Activated T-cell treated with anti-CD3 and anti-CD28 coated beads for 1 hour (primary cell): Measurements from ENCODE around the gene BIRC3.
A peak's percentile ranks its signal among the peaks of the same experiment; 100 is the strongest.
"Not testable (repeated sequence)": the region's sequence is repeated elsewhere in the genome, so short reads cannot be mapped to it uniquely, and the experiment has no call there.

Experiments
- DNase-seq: peaks from one replicate; pipeline ENCODE4 v3.0.0-alpha.2; 2020; ENCODE audit warnings: low read depth

BIRC3 gene

GRCh38 chr11:102296757-102297156 lies 20.5 kb upstream of the BIRC3 start:
- DNase-seq = not testable (repeated sequence)

DNA sequence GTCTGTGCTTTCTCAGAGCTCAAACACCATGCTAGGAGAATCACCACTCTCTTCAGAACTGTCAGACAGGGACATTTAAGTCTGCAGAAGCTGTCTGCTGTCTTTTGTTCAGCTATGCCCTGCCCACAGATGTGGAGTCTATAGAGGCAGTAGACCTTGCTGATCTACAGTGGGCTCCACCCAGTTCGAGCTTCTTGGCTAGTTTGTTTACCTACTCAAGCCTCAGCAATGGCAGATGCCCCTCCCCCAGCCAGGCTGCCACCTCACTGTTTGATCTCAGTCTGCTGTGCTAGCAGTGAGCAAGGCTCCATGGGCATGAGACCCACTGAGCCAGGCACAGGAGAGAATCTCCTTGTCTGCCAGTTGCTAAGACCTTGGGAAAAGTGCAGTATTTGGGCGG lies 16.4 kb upstream of the BIRC3 start:
- DNase-seq = peak; percentile 42

DNA sequence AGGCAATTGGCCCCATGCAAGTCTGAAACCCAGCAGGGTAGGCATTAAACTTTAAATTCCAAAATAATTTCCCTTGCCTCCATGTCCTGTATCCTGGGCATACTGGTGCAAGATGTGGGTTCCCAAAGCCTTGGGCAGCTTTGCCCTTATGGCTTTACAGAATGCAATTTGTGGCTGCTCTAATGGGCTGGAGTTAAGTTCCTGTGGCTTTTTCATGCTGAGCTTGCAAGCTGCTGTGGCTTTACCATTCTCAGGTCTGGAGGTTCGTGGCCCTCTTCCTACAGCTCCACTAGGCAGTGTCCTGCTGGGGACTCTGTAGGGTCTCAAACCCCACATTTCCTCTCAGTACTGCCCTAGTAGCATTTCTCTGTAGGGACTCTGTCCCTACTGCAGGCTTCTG lies 15.0 kb upstream of the BIRC3 start:
- no peak for DNase-seq

DNA sequence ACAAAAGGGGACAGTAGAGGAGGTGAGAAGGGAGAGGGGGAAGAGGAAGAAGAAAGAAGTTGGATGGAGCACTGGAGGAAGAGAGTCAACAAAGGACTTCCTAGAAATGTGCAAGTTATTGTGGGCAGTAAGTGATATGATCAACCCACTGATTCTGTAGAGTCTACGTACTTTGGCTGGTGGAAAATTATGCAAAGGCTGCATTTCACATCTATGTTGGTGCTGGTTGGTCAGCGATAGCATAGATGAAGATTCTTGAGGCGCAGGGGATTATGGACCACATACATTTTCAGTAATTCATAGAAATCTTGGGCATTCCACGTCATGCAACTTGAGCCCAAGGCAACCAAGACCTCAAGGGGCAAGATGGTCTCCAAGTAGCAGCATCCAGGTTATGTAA lies 12.6 kb upstream of the BIRC3 start:
- DNase-seq = no peak

DNA sequence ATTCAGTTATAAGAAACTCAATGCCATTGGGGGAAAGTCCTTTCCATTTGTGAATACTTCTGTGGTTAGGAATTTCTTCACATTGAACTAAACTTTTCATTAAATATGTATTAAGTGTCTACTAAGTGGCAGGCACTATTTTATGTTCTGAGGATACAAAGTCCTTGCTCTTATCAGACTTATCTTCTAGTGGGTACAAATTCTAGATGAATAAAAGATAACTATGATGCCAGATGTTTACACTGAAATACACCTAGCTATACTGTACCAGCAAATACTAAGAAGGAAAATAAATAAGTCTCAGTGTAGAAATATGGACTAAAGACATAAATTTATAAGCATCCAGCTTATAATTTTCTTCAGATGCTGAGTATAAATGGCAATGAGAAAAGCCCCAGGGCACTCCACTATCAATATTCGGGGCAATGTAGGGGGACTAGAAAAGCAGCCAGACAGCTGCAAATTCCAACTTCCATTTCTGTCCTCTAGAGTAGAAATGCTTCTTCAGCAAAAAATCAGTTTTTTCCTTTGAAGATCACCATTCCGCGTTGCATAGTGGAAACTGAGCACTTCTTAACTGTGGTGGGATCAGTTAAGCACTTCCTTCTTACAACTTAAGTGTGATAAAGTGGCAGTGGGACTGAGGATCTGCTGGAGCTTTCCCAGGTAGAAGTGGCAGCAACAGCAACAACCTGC lies 11.8 kb upstream of the BIRC3 start:
- no peak for DNase-seq

GRCh38 chr11:102306048-102306597 lies 11.2 kb upstream of the BIRC3 start:
- DNase-seq = no peak

- no peak for DNase-seq
These were observed 10.2 kb upstream of the BIRC3 start for GRCh38 chr11:102306817-102307726.

GRCh38 chr11:102307727-102308038 lies 9.6 kb upstream of the BIRC3 start:
- no peak for DNase-seq

DNA sequence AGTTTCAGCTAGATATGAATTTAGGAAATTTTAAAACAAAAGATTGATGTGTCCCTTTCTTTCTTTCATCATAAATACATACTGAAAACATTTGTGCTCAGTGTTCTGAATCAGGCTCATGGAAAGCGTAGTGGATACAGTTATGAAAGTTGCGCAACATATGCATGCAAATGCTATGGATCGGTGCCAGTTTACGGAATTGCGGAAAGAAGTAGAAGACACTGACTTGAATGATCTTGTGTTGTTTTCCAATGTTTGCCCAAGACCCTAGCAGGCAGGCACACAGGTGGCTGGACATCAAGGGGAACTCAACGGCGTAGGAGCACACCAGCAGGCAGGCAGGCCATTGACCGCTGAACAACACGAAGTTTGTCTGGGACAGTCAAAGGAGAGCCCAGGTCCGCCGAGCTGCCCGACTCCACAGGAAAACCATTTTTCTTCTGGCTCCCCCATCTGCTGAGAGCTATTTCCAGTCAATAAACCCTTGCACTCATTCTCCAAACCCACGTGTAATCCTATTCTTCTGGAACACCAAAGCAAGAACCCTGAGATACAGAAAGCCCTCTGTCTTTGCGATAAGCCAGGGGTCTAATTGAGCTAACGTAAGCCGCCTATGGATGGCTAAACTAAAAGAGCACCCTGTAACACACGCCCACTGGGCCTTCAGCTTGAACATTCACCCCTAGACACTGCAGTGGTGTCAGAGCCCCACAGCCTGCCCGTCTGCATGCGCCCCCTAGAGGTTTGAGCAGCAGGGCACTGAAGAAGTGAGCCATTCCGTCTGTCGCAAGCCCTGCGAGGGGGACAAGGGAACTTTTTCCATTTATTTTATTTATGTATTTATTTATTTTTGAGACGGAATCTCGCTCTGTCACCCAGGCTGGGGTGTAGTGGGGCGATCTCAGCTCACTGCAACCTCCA lies 7.4 kb upstream of the BIRC3 start:
- DNase-seq = no peak

- DNase-seq = no peak
These were observed 4.6 kb upstream of the BIRC3 start for GRCh38 chr11:102312667-102313066.

- no peak for DNase-seq
These were observed 3.9 kb upstream of the BIRC3 start for GRCh38 chr11:102313238-102313940.

DNA sequence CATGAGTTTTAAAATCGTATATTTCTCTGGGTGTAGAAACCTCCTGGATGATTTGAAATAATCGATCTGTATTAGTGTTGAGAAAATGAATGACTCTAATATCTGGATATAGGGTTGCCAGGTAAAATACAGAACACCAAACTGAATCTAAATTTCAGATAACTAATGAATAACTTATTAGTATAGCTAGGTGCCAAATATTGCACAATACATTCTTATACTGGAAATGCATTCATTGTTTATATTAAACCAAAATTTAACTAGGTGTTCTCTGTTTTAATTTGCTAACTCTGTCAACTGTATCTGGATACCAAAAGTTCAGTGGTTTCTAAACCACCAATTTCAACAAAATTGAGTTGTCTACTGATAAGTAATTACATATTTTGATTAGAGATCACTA lies 2.5 kb upstream of the BIRC3 start:
- DNase-seq = no peak

DNA sequence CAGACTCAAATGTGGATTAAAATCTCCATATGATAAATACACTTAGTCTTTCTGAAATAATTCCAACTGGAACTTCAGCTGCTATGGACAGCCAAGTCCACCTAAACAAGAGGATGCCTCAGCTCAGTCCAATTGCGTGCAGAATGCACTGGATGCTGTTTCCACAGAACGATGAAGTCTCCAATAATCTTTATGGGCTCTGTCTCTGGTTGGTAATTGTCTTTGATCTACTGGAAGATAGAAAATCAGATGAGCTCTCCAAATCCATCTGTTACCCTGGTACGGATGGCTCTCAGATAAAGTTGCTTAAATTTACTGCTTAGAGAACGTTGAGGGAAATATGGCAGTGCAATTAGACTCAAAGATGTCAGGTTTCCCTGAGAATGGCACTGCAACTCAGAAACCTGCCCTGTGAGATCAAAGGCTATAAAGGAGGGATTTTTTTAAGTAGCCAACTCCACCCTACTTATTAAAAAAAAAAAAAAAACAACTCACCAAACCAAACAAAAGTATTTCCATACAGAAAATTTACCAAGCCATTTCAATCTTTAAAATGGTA lies 859 bp upstream of the BIRC3 start:
- DNase-seq = no peak

DNA sequence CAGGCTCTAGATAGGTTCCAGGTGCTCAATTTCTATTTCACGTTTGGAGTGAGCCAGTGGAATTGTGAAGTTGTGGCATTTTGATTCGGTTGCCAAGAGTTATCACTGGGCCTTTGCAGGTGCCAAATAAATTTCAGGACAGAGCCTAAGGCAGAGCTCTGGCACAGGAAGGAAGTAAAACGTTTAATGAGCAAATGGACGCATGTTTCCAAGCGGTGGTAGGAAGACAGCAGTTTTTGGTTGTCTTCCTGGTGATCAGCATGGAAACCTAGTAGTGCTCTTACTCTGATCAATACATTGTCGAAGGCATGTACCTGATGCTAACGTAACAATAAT lies 452 bp downstream of the BIRC3 start:
- no peak for DNase-seq

- DNase-seq = no peak
These were observed 1.2 kb downstream of the BIRC3 start for GRCh38 chr11:102318469-102318868.

GRCh38 chr11:102319544-102319943 lies 2.3 kb downstream of the BIRC3 start:
- DNase-seq = no peak

- no peak for DNase-seq
These were observed 2.9 kb downstream of the BIRC3 start for GRCh38 chr11:102320188-102320587.

DNA sequence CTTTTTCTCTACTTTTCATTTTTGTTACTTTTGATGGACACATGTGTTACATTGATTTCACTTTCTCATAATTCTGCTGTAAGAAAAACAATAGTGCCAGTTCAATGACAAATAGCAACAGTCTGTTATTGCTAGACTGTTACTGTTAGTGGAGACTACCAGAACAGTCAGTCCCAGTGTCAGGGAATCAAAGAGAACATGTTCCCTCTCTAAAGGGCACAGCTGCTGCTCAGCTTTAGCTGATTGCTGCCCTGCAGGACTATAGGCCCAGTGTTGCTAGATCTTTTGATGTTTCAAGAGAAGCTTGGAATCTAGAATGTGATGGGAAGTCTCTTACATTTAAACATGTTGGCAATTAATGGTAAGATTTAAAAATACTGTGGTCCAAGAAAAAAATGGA lies 3.4 kb downstream of the BIRC3 start:
- DNase-seq = no peak

DNA sequence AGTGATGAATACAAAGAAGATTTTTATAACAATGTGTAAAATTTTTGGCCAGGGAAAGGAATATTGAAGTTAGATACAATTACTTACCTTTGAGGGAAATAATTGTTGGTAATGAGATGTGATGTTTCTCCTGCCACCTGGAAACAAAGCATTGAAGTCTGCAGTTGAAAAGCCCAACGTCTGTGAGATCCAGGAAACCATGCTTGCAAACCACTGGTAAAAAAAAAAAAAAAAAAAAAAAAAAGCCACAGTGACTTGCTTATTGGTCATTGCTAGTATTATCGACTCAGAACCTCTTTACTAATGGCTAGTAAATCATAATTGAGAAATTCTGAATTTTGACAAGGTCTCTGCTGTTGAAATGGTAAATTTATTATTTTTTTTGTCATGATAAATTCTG lies 5.3 kb downstream of the BIRC3 start:
- DNase-seq = no peak

DNA sequence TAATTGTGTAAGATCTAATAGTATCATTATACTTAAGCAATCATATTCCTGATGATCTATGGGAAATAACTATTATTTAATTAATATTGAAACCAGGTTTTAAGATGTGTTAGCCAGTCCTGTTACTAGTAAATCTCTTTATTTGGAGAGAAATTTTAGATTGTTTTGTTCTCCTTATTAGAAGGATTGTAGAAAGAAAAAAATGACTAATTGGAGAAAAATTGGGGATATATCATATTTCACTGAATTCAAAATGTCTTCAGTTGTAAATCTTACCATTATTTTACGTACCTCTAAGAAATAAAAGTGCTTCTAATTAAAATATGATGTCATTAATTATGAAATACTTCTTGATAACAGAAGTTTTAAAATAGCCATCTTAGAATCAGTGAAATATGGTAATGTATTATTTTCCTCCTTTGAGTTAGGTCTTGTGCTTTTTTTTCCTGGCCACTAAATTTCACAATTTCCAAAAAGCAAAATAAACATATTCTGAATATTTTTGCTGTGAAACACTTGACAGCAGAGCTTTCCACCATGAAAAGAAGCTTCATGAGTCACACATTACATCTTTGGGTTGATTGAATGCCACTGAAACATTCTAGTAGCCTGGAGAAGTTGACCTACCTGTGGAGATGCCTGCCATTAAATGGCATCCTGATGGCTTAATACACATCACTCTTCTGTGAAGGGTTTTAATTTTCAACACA lies 6.4 kb downstream of the BIRC3 start:
- DNase-seq = no peak

DNA sequence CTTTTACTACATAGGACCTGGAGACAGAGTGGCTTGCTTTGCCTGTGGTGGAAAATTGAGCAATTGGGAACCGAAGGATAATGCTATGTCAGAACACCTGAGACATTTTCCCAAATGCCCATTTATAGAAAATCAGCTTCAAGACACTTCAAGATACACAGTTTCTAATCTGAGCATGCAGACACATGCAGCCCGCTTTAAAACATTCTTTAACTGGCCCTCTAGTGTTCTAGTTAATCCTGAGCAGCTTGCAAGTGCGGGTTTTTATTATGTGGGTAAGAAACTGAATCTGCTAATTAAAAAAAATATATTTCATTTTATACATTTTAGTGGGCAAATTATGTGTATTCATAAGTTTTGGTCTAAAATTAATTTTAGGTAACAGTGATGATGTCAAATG lies 7.8 kb downstream of the BIRC3 start:
- DNase-seq = no peak
